H1 (cell line): ENCODE data around the gene CXXC5. TPM values are rescaled to one million over a fixed set of nuclear protein-coding genes. Genes with fewer than 3 reads are reported as not detected.

Experiments
- CHD1 ChIP-seq: IDR thresholded peaks from 2 replicates; pipeline ENCODE4 v1.6.1; 2012; ENCODE audit warnings: low read depth, low read length, improper control_type of control experiment
- EP300 ChIP-seq, 2 experiments: IDR thresholded peaks; 1 replicate in 1 of 2; 2 replicates in 1 of 2; pipeline ENCODE4 v1.6.1; 2011 to 2012; ENCODE audit warnings: low read depth in 2 of 2, low read length in 2 of 2, mild to moderate bottlenecking in 2 of 2, borderline replicate concordance in 1 of 2, inconsistent platforms in 1 of 2, moderate library complexity in 1 of 2
- SIRT6 ChIP-seq: IDR thresholded peaks from one replicate; pipeline ENCODE4 v1.7.1; 2012; ENCODE audit warnings: low read length, inconsistent platforms
- polyA plus RNA-seq, 7 experiments: library from polyadenylated mRNA; depleted of rRNA in 3 of 7; stranded (reverse) in 5 of 7; unstranded in 2 of 7; fragments of >200 nt in 5 of 7; fragments of 200-250 nt in 2 of 7; gene quantifications; 1 replicate in 5 of 7; 2 replicates in 1 of 7; 4 replicates in 1 of 7; pipeline versions ENCODE4 v1.2.1 to v1.2.3, GENCODE V29; 2011 to 2013; ENCODE audit warnings: missing spikeins in 2 of 7, mixed read lengths in 2 of 7
- total RNA-seq: library from RNA; stranded (reverse); fragmentation: NEBNext Ultra II Directional; extraction: Animal tissue kit (Norgen Biotek cat#: 25700); gene quantifications from 2 replicates; pipeline ENCODE4 v1.2.1, GENCODE V29; 2021

The CXXC5 gene
- total and polyA plus RNA-seq, 2 of the 8 experiments (the other 6 are each of a cell fraction or from before 2014, with no cell fraction given) = 61.4 to 74.0 TPM

- TF ChIP-seq CHD1 = no peak
- TF ChIP-seq EP300 (IDR thresholded peaks at IDR 0.05; ENCODE audit: borderline replicate concordance in 1 of 2, low read depth in 2 of 2, low read length in 2 of 2) = no peak
- no peak for TF ChIP-seq SIRT6
Measured at GRCh38 chr5:139676406-139676805, 28.3 kb downstream of the CXXC5 start (continued).
